MM.1S (cell line): Measurements from ENCODE around the gene ABCB6.

ENCODE experiments used
- EZH2 ChIP-seq: fragments of 300-600 bp; sonication (generic); optimal IDR thresholded peaks from 2 replicates; pipeline ENCODE3; 2017; ENCODE audit warnings: low read depth, mild to moderate bottlenecking, antibody characterized with exemption, low read length, mixed read lengths
- EZH2phosphoT487 ChIP-seq: fragments of 300-600 bp; sonication (generic); IDR thresholded peaks from 2 replicates; pipeline ENCODE4 v1.6.1; 2018; ENCODE audit warnings: antibody characterized with exemption, low read length
- TF ChIP-seq, protein P1 (sequence below): fragments of 300-600 bp; sonication (generic); IDR thresholded peaks from 2 replicates; pipeline ENCODE4 v1.5.1; 2016; ENCODE audit warnings: antibody characterized with exemption, low read length, mixed read lengths

DNA sequence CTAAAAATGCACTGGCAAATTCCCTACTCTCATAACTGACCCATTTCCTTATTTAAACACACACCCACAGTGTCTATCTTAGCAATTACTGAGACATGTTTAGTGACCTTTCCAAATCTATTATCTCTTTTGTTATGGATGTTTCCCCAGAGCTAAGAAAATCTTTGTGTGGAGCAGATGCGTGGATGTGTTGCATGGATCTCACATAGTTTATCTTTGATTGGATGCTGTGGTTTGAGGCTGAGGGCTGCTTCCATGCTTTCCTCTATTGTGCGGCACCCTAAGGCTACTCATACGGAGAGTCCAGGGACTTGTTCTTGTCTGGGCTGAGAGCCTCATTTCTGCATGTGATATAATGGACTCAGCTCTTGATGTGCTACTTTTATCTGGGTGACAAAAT, 15.6 kb upstream of the ABCB6 start:
- TF ChIP-seq, protein P1, sequence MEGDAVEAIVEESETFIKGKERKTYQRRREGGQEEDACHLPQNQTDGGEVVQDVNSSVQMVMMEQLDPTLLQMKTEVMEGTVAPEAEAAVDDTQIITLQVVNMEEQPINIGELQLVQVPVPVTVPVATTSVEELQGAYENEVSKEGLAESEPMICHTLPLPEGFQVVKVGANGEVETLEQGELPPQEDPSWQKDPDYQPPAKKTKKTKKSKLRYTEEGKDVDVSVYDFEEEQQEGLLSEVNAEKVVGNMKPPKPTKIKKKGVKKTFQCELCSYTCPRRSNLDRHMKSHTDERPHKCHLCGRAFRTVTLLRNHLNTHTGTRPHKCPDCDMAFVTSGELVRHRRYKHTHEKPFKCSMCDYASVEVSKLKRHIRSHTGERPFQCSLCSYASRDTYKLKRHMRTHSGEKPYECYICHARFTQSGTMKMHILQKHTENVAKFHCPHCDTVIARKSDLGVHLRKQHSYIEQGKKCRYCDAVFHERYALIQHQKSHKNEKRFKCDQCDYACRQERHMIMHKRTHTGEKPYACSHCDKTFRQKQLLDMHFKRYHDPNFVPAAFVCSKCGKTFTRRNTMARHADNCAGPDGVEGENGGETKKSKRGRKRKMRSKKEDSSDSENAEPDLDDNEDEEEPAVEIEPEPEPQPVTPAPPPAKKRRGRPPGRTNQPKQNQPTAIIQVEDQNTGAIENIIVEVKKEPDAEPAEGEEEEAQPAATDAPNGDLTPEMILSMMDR: no peak
- TF ChIP-seq EZH2 (no peak), EZH2phosphoT487 (no peak)
